HEK293 (cell line): ENCODE results near the gene TAS1R3.

ENCODE experiments used
- CTCF ChIA-PET: fragments of 350-600 bp; formaldehyde crosslinking; extraction: SDS; loops from one replicate; lab custom pipeline; 2021; ENCODE audit warnings: antibody characterized with exemption; lab: Yijun Ruan, JAX
- POLR2A ChIA-PET: fragments of 300-600 bp; formaldehyde crosslinking; extraction: SDS; loops from one replicate; lab custom pipeline; 2020; ENCODE audit warnings: antibody characterized with exemption, inconsistent platforms; lab: Yijun Ruan, JAX
- H3K27ac ChIP-seq: fragments of 200-500 bp; sonication (Bioruptor generic); 2 replicates; pipeline ENCODE4 v1.5.1; 2014; ENCODE audit warnings: low read depth, low read length, control low read depth, inconsistent platforms; ENCODE audit errors: extremely low read depth
- H3K36me3 ChIP-seq, 2 experiments: fragments of 200-500 bp in 1 of 2; sonication (Bioruptor generic) in 1 of 2; 1 replicate in 1 of 2; 2 replicates in 1 of 2; pipeline ENCODE4 v1.5.1; 2014 to 2017; ENCODE audit warnings: inconsistent platforms in 2 of 2, low read length in 2 of 2; ENCODE audit not compliant: control insufficient read depth in 2 of 2, insufficient read depth in 1 of 2
- H3K4me1 ChIP-seq: fragments of 200-500 bp; sonication (Bioruptor generic); 2 replicates; pipeline ENCODE4 v1.5.1; 2014; ENCODE audit warnings: mild to moderate bottlenecking, low read length, inconsistent platforms; ENCODE audit not compliant: control insufficient read depth, insufficient read depth
- H3K4me3 ChIP-seq: 2 replicates; pipeline ENCODE4 v1.5.1; 2011; ENCODE audit warnings: low read depth, mild to moderate bottlenecking, control low read depth, low read length, moderate library complexity
- H3K9me3 ChIP-seq: fragments of 200-500 bp; sonication (Bioruptor generic); 2 replicates; pipeline ENCODE4 v1.5.1; 2014; ENCODE audit warnings: low read depth, low read length, inconsistent platforms; ENCODE audit not compliant: control insufficient read depth, insufficient read depth
- BCL11A ChIP-seq: fragments of 450-650 bp; formaldehyde crosslinking; IDR thresholded peaks from 2 replicates; pipeline ENCODE4 v1.5.1; 2016; ENCODE audit warnings: low read depth, missing biosample characterization, missing genetic modification characterization
- FEZF1 ChIP-seq: fragments of 450-650 bp; formaldehyde crosslinking; IDR thresholded peaks from 2 replicates; pipeline ENCODE4 v1.5.1; 2016; ENCODE audit warnings: missing biosample characterization, missing genetic modification characterization
- GLI4 ChIP-seq: fragments of 450-650 bp; formaldehyde crosslinking; IDR thresholded peaks from 2 replicates; pipeline ENCODE4 v1.5.1; 2016; ENCODE audit warnings: missing biosample characterization, missing genetic modification characterization
- HOXA7 ChIP-seq: sonication (generic); formaldehyde crosslinking; IDR thresholded peaks from 2 replicates; pipeline ENCODE4 v1.8.1; 2022; ENCODE audit warnings: missing genetic modification reagents, borderline replicate concordance
- OVOL3 ChIP-seq: fragments of 450-650 bp; formaldehyde crosslinking; IDR thresholded peaks from 2 replicates; pipeline ENCODE4 v1.5.1; 2016; ENCODE audit warnings: missing biosample characterization, missing genetic modification characterization
- SP7 ChIP-seq: fragments of 450-650 bp; formaldehyde crosslinking; IDR thresholded peaks from 2 replicates; pipeline ENCODE4 v1.5.1; 2016; ENCODE audit warnings: missing biosample characterization, missing genetic modification characterization
- WT1 ChIP-seq: fragments of 450-650 bp; formaldehyde crosslinking; IDR thresholded peaks from 2 replicates; pipeline ENCODE4 v1.5.1; 2016; ENCODE audit warnings: missing biosample characterization, missing genetic modification characterization
- ZBTB1 ChIP-seq: fragments of 450-650 bp; formaldehyde crosslinking; IDR thresholded peaks from 2 replicates; pipeline ENCODE4 v1.5.1; 2016; ENCODE audit warnings: missing biosample characterization, missing genetic modification characterization
- ZFP41 ChIP-seq: fragments of 450-650 bp; formaldehyde crosslinking; IDR thresholded peaks from 2 replicates; pipeline ENCODE4 v1.5.1; 2016; ENCODE audit warnings: missing biosample characterization, missing genetic modification characterization, borderline replicate concordance
- ZNF211 ChIP-seq: fragments of 450-650 bp; formaldehyde crosslinking; IDR thresholded peaks from 2 replicates; pipeline ENCODE4 v1.5.1; 2016; ENCODE audit warnings: low read depth, missing biosample characterization, missing genetic modification characterization
- ZNF423 ChIP-seq: fragments of 450-650 bp; formaldehyde crosslinking; IDR thresholded peaks from 2 replicates; pipeline ENCODE4 v1.5.1; 2016; ENCODE audit warnings: missing biosample characterization, missing genetic modification characterization
- ZNF529 ChIP-seq: fragments of 450-650 bp; formaldehyde crosslinking; IDR thresholded peaks from 2 replicates; pipeline ENCODE4 v1.5.1; 2017; ENCODE audit warnings: missing genetic modification characterization, missing biosample characterization; ENCODE audit not compliant: insufficient replicate concordance
- ZNF561 ChIP-seq: fragments of 450-650 bp; IDR thresholded peaks from 2 replicates; pipeline ENCODE4 v1.5.1; 2018; ENCODE audit warnings: missing biosample characterization, missing genetic modification characterization, borderline replicate concordance
- ZNF585B ChIP-seq: fragments of 450-650 bp; formaldehyde crosslinking; IDR thresholded peaks from 2 replicates; pipeline ENCODE4 v1.5.1; 2016; ENCODE audit warnings: missing biosample characterization, missing genetic modification characterization
- ZNF660 ChIP-seq: fragments of 450-650 bp; IDR thresholded peaks from 2 replicates; pipeline ENCODE4 v1.5.1; 2018; ENCODE audit warnings: missing biosample characterization, mild to moderate bottlenecking, missing genetic modification characterization
- ZNF777 ChIP-seq: fragments of 450-650 bp; formaldehyde crosslinking; IDR thresholded peaks from 2 replicates; pipeline ENCODE4 v1.5.1; 2017; ENCODE audit warnings: missing biosample characterization, missing genetic modification characterization, borderline replicate concordance
- ZNF830 ChIP-seq: fragments of 450-650 bp; IDR thresholded peaks from 2 replicates; pipeline ENCODE4 v1.5.0; 2018; ENCODE audit warnings: missing biosample characterization, missing genetic modification characterization, low read depth, mild to moderate bottlenecking, moderate library complexity
- TF ChIP-seq, protein P1 (sequence below): fragments of 450-650 bp; formaldehyde crosslinking; IDR thresholded peaks from 2 replicates; pipeline ENCODE4 v1.5.1; 2016; ENCODE audit warnings: missing biosample characterization, missing genetic modification characterization
- TF ChIP-seq, protein P2 (sequence below): fragments of 450-650 bp; formaldehyde crosslinking; IDR thresholded peaks from 2 replicates; pipeline ENCODE4 v1.5.1; 2016; ENCODE audit warnings: missing biosample characterization, missing genetic modification characterization, low read depth
- TF ChIP-seq, protein P3 (sequence below): fragments of 450-650 bp; formaldehyde crosslinking; IDR thresholded peaks from 2 replicates; pipeline ENCODE4 v1.5.1; 2016; ENCODE audit warnings: missing biosample characterization, missing genetic modification characterization, borderline replicate concordance
- TF ChIP-seq, protein P4 (sequence below): fragments of 450-650 bp; formaldehyde crosslinking; IDR thresholded peaks from 2 replicates; pipeline ENCODE4 v1.5.1; 2016; ENCODE audit warnings: missing biosample characterization, missing genetic modification characterization, borderline replicate concordance

Gene TAS1R3

DNA sequence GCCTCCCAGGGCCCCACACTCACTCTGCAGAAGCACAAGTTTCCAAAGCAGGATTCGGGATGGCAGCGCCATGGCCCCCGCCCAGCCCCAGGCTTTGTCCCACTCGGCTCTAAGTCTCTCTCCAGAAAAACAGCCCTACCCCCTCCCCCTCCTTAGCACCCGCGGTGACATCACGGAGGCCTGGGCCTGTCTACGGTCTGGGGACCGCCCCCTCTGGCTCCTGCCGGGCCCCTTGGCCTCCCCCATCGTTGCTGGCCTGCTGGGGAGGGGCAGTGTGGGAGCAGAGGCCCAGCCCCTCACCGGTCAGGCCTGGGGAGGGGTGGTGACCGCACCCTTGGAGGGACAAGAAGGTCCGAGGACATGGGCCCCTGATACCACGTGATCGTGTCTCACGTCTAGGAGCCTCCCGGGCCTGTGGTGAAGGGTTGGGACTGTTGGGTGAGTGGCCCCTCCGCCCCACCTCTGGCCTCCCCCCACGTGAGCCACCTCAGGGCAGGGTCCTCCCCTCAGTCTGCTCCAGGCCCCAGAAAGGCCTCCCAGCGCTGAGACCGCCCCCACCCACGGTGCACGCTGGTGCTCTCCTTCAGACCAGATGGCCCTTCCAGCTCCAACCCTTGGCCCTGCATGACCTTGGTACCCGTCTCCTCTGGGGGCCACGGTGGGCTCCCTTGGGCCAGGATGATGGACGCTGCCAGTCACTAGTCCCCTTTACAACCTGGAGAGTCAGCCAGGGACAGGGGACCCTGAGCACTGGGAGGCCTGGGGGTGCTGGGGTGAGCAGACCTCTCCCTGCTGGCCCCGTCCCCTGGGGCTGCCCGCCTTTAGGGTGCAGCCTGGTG, 27.6 kb downstream of the TAS1R3 start, which contains the start of gene MXRA8 (continued):
- TF ChIP-seq, protein P1, sequence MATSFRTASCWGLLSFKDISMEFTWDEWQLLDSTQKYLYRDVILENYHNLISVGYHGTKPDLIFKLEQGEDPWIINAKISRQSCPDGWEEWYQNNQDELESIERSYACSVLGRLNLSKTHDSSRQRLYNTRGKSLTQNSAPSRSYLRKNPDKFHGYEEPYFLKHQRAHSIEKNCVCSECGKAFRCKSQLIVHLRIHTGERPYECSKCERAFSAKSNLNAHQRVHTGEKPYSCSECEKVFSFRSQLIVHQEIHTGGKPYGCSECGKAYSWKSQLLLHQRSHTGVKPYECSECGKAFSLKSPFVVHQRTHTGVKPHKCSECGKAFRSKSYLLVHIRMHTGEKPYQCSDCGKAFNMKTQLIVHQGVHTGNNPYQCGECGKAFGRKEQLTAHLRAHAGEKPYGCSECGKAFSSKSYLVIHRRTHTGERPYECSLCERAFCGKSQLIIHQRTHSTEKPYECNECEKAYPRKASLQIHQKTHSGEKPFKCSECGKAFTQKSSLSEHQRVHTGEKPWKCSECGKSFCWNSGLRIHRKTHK = no peak
- TF ChIP-seq ZNF777 (tag by site-specific recombination) (no peak), ZNF423 (tag by site-specific recombination) (no peak)

DNA sequence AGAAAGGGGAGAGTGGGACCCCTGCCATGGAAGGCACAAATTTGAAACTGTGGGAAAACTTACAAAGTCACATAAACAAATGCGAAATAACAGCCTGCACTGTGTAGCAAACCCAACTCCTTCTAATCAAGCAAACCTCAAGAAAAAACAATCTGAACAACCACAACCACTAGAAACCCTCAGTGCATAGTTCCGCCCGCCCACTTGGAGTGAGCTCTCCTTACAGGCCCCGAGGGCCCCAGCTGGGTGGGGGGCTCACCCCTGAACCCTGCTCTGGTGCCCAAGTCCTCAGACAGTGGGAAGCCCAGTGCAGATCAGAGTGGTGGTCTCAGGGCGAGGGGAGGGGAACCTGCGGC, 28.2 kb downstream of the TAS1R3 start:
- POLR2A ChIA-PET = no interaction called here
- TF ChIP-seq ZBTB1 (tag by site-specific recombination) = no peak
- TF ChIP-seq GLI4 = no peak
- no peak for TF ChIP-seq OVOL3 (tag by site-specific recombination)
- TF ChIP-seq HOXA7 (CRISPR knock-in tag) = no peak
- TF ChIP-seq, protein P2, sequence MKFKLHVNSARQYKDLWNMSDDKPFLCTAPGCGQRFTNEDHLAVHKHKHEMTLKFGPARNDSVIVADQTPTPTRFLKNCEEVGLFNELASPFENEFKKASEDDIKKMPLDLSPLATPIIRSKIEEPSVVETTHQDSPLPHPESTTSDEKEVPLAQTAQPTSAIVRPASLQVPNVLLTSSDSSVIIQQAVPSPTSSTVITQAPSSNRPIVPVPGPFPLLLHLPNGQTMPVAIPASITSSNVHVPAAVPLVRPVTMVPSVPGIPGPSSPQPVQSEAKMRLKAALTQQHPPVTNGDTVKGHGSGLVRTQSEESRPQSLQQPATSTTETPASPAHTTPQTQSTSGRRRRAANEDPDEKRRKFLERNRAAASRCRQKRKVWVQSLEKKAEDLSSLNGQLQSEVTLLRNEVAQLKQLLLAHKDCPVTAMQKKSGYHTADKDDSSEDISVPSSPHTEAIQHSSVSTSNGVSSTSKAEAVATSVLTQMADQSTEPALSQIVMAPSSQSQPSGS = no peak
- no peak for TF ChIP-seq FEZF1
- TF ChIP-seq WT1 (tag by site-specific recombination) = no peak
- TF ChIP-seq ZFP41 = no peak
- TF ChIP-seq, protein P3, sequence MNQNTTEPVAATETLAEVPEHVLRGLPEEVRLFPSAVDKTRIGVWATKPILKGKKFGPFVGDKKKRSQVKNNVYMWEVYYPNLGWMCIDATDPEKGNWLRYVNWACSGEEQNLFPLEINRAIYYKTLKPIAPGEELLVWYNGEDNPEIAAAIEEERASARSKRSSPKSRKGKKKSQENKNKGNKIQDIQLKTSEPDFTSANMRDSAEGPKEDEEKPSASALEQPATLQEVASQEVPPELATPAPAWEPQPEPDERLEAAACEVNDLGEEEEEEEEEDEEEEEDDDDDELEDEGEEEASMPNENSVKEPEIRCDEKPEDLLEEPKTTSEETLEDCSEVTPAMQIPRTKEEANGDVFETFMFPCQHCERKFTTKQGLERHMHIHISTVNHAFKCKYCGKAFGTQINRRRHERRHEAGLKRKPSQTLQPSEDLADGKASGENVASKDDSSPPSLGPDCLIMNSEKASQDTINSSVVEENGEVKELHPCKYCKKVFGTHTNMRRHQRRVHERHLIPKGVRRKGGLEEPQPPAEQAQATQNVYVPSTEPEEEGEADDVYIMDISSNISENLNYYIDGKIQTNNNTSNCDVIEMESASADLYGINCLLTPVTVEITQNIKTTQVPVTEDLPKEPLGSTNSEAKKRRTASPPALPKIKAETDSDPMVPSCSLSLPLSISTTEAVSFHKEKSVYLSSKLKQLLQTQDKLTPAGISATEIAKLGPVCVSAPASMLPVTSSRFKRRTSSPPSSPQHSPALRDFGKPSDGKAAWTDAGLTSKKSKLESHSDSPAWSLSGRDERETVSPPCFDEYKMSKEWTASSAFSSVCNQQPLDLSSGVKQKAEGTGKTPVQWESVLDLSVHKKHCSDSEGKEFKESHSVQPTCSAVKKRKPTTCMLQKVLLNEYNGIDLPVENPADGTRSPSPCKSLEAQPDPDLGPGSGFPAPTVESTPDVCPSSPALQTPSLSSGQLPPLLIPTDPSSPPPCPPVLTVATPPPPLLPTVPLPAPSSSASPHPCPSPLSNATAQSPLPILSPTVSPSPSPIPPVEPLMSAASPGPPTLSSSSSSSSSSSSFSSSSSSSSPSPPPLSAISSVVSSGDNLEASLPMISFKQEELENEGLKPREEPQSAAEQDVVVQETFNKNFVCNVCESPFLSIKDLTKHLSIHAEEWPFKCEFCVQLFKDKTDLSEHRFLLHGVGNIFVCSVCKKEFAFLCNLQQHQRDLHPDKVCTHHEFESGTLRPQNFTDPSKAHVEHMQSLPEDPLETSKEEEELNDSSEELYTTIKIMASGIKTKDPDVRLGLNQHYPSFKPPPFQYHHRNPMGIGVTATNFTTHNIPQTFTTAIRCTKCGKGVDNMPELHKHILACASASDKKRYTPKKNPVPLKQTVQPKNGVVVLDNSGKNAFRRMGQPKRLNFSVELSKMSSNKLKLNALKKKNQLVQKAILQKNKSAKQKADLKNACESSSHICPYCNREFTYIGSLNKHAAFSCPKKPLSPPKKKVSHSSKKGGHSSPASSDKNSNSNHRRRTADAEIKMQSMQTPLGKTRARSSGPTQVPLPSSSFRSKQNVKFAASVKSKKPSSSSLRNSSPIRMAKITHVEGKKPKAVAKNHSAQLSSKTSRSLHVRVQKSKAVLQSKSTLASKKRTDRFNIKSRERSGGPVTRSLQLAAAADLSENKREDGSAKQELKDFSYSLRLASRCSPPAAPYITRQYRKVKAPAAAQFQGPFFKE (tag by site-specific recombination) = no peak
- TF ChIP-seq, protein P4, sequence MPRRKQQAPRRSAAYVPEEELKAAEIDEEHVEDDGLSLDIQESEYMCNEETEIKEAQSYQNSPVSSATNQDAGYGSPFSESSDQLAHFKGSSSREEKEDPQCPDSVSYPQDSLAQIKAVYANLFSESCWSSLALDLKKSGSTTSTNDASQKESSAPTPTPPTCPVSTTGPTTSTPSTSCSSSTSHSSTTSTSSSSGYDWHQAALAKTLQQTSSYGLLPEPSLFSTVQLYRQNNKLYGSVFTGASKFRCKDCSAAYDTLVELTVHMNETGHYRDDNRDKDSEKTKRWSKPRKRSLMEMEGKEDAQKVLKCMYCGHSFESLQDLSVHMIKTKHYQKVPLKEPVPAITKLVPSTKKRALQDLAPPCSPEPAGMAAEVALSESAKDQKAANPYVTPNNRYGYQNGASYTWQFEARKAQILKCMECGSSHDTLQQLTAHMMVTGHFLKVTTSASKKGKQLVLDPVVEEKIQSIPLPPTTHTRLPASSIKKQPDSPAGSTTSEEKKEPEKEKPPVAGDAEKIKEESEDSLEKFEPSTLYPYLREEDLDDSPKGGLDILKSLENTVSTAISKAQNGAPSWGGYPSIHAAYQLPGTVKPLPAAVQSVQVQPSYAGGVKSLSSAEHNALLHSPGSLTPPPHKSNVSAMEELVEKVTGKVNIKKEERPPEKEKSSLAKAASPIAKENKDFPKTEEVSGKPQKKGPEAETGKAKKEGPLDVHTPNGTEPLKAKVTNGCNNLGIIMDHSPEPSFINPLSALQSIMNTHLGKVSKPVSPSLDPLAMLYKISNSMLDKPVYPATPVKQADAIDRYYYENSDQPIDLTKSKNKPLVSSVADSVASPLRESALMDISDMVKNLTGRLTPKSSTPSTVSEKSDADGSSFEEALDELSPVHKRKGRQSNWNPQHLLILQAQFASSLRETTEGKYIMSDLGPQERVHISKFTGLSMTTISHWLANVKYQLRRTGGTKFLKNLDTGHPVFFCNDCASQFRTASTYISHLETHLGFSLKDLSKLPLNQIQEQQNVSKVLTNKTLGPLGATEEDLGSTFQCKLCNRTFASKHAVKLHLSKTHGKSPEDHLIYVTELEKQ (tag by site-specific recombination) = no peak
- no peak for TF ChIP-seq ZNF585B (tag by site-specific recombination)
- no peak for TF ChIP-seq ZNF211 (tag by site-specific recombination)
- TF ChIP-seq SP7 = no peak
- TF ChIP-seq ZNF660 (tag by site-specific recombination) = no peak
- no peak for TF ChIP-seq ZNF561
- no peak for TF ChIP-seq ZNF529 (tag by site-specific recombination)
- no peak for TF ChIP-seq ZNF830 (tag by site-specific recombination)
- no peak for TF ChIP-seq BCL11A (tag by site-specific recombination)
- Histone ChIP-seq H3K27ac (no peak overlapping the region), H3K36me3 (no peaks in the 10 kb centered on the region), H3K4me1 (no peaks in the 10 kb centered on the region; the same call in 1 of the 2 replicates), H3K9me3 (no peaks in the 10 kb centered on the region), H3K4me3 (no peak overlapping the region)
- CTCF ChIA-PET = interaction anchor here (0.5 kb wide), 1 partner anchor 8 kb away, joined by 3 read pairs; no protein-coding TSS in a partner anchor
